ENCODE data around the gene EHD3.

GRCh38 chr2:31302940-31303563 is 69.1 kb downstream of the EHD3 start:
- TF ChIP-seq NFIC (IDR thresholded peaks at IDR 0.05) = no peak
- TF ChIP-seq RAD21 (IDR thresholded peaks at IDR 0.05; ENCODE audit: low read depth) = no peak
